Neural cell (in vitro differentiated cells): Measurements from ENCODE around the gene ZG16B. TPM values are rescaled to one million over a fixed set of nuclear protein-coding genes. Genes with fewer than 3 reads are reported as not detected.

Experiments
- H2AFZ ChIP-seq: fragments of 200-600, 300-800 bp; sonication (generic), shearing (Covaris generic); 2 replicates; pipeline ENCODE4 v1.6.0; 2014; ENCODE audit warnings: low read depth, mild to moderate bottlenecking, antibody characterized with exemption, low read length, moderate library complexity
- H3F3A ChIP-seq: fragments of 200-600 bp; shearing (Covaris generic); 2 replicates; pipeline ENCODE4 v1.6.1; 2016; ENCODE audit warnings: mild to moderate bottlenecking, moderate library complexity, mixed read lengths, antibody characterized with exemption, low read length; ENCODE audit not compliant: insufficient read depth, poor library complexity, severe bottlenecking
- H3K27ac ChIP-seq: fragments of 200-600, 300-800 bp; sonication (generic), shearing (Covaris generic); 2 replicates; pipeline ENCODE4 v1.5.1; 2014; ENCODE audit warnings: mild to moderate bottlenecking, low read length, moderate library complexity
- H3K27me3 ChIP-seq: fragments of 300-800, 200-600 bp; sonication (generic), shearing (Covaris generic); 2 replicates; pipeline ENCODE4 v1.6.0; 2014; ENCODE audit warnings: mild to moderate bottlenecking, low read depth, low read length, moderate library complexity; ENCODE audit not compliant: insufficient read depth
- H3K36me3 ChIP-seq: fragments of 300-800, 200-600 bp; sonication (generic), shearing (Covaris generic); 2 replicates; pipeline ENCODE4 v1.5.1; 2014; ENCODE audit warnings: mild to moderate bottlenecking, antibody characterized with exemption, low read length, moderate library complexity; ENCODE audit not compliant: insufficient read depth
- H3K4me2 ChIP-seq: fragments of 300-800, 200-600 bp; sonication (generic), shearing (Covaris generic); 2 replicates; pipeline ENCODE4 v1.6.0; 2014; ENCODE audit warnings: mild to moderate bottlenecking, low read length
- H3K4me3 ChIP-seq: fragments of 300-800, 200-600 bp; sonication (generic), shearing (Covaris generic); 2 replicates; pipeline ENCODE4 v1.5.1; 2014; ENCODE audit warnings: mild to moderate bottlenecking, low read length, moderate library complexity
- H3K79me2 ChIP-seq: fragments of 200-600 bp; shearing (Covaris generic); replicated peaks from 2 replicates; pipeline ENCODE4 v1.6.0; 2014; ENCODE audit warnings: mild to moderate bottlenecking, low read length, moderate library complexity; ENCODE audit not compliant: insufficient read depth
- H3K9ac ChIP-seq: fragments of 300-800, 200-600 bp; sonication (generic), shearing (Covaris generic); 2 replicates; pipeline ENCODE4 v1.6.1; 2016; ENCODE audit warnings: mild to moderate bottlenecking, low read length, mixed read lengths
- H3K9me2 ChIP-seq: fragments of 200-600 bp; shearing (Covaris generic); 2 replicates; pipeline ENCODE4 v1.6.1; 2016; ENCODE audit warnings: mild to moderate bottlenecking, low read length, mixed read lengths; ENCODE audit not compliant: insufficient read depth
- H3K9me3 ChIP-seq: fragments of 200-600, 300-800 bp; sonication (generic), shearing (Covaris generic); 2 replicates; pipeline ENCODE4 v1.6.1; 2016; ENCODE audit warnings: mild to moderate bottlenecking, mixed run types, low read length, moderate library complexity, mixed read lengths
- H4K20me1 ChIP-seq: fragments of 200-600 bp; shearing (Covaris generic); 2 replicates; pipeline ENCODE4 v1.6.1; 2016; ENCODE audit warnings: mild to moderate bottlenecking, mixed run types; ENCODE audit not compliant: insufficient read depth
- CTCF ChIP-seq: fragments of 450-650 bp; IDR thresholded peaks from 2 replicates; pipeline ENCODE4 v1.5.1; 2014; ENCODE audit warnings: antibody characterized with exemption, mild to moderate bottlenecking, moderate library complexity; ENCODE audit not compliant: poor library complexity, severe bottlenecking
- EP300 ChIP-seq: fragments of 450-650 bp; conservative IDR thresholded peaks from 2 replicates; pipeline ENCODE4 v1.6.1; 2014; ENCODE audit warnings: antibody characterized with exemption, mild to moderate bottlenecking, moderate library complexity; ENCODE audit not compliant: poor library complexity, severe bottlenecking
- EZH2 ChIP-seq: fragments of 200-600, 300-800 bp; shearing (Covaris generic), sonication (generic); IDR thresholded peaks from 2 replicates; pipeline ENCODE4 v1.6.1; 2014; ENCODE audit warnings: antibody characterized with exemption, low read length, borderline replicate concordance, mild to moderate bottlenecking; ENCODE audit not compliant: insufficient read depth, poor library complexity, severe bottlenecking
- MXI1 ChIP-seq: fragments of 450-650 bp; conservative IDR thresholded peaks from 2 replicates; pipeline ENCODE4 v1.6.1; 2014; ENCODE audit warnings: antibody characterized with exemption, mild to moderate bottlenecking; ENCODE audit not compliant: poor library complexity, severe bottlenecking
- POLR2AphosphoS5 ChIP-seq: IDR thresholded peaks from 2 replicates; pipeline ENCODE4 v1.6.1; 2012
- RAD21 ChIP-seq: fragments of 450-650 bp; conservative IDR thresholded peaks from 2 replicates; pipeline ENCODE4 v1.6.1; 2014; ENCODE audit warnings: antibody characterized with exemption, mild to moderate bottlenecking, moderate library complexity
- REST ChIP-seq: IDR thresholded peaks from 2 replicates; pipeline ENCODE4 v1.6.1; 2012; ENCODE audit warnings: borderline replicate concordance
- SMC3 ChIP-seq: fragments of 450-650 bp; conservative IDR thresholded peaks from 2 replicates; pipeline ENCODE4 v1.6.1; 2014; ENCODE audit warnings: antibody characterized with exemption, mild to moderate bottlenecking, moderate library complexity; ENCODE audit not compliant: poor library complexity
- TAF1 ChIP-seq: IDR thresholded peaks from 2 replicates; pipeline ENCODE4 v1.6.1; 2012; ENCODE audit warnings: low read depth
- polyA plus RNA-seq: library from polyadenylated mRNA; depleted of rRNA; stranded (reverse); fragments of >200 nt; gene quantifications from 2 replicates; pipeline ENCODE4 v1.2.3, GENCODE V29; 2014

ZG16B gene
- polyA plus RNA-seq, 1 donor from 2014 or later: not detected

GRCh38 chr16:2843526-2843925 lies 13.4 kb downstream of the ZG16B start:
- Histone ChIP-seq H2AFZ (no peak overlapping the region), H3F3A (no peaks in the 10 kb centered on the region), H3K4me3 (no peak overlapping the region), H3K9me3 (no peaks in the 10 kb centered on the region), H3K79me2 (no peaks in the 10 kb centered on the region), H3K9ac (no peak overlapping the region), H3K27ac (no peak overlapping the region), H3K27me3 (no peaks in the 10 kb centered on the region), H3K4me2 (no peak overlapping the region), H4K20me1 (no peaks in the 10 kb centered on the region), H3K36me3 (no peaks in the 10 kb centered on the region), H3K9me2 (no peaks in the 10 kb centered on the region)
- TF ChIP-seq EZH2 (no peak), POLR2AphosphoS5 (no peak), CTCF (no peak), RAD21 (no peak), SMC3 (no peak), EP300 (no peak), MXI1 (no peak), TAF1 (no peak), REST (no peak)

- Histone ChIP-seq H3K27ac (no peak overlapping the region), H3K79me2 (no peaks in the 10 kb centered on the region), H2AFZ (no peak overlapping the region), H3K9me2 (no peaks in the 10 kb centered on the region), H3K36me3 (no peaks in the 10 kb centered on the region), H3F3A (no peaks in the 10 kb centered on the region), H3K27me3 (no peaks in the 10 kb centered on the region), H3K9me3 (no peaks in the 10 kb centered on the region), H3K9ac (no peak overlapping the region), H3K4me2 (no peak overlapping the region), H4K20me1 (no peaks in the 10 kb centered on the region), H3K4me3 (no peak overlapping the region)
- TF ChIP-seq RAD21: no peak
- TF ChIP-seq CTCF: no peak
- TF ChIP-seq EP300: no peak
- TF ChIP-seq SMC3: no peak
- TF ChIP-seq EZH2: no peak
- TF ChIP-seq REST: no peak
- TF ChIP-seq POLR2AphosphoS5: no peak
- no peak for TF ChIP-seq MXI1
- TF ChIP-seq TAF1: no peak
Observed at GRCh38 chr16:2845116-2845515, 15.0 kb downstream of the ZG16B start.
